K562 (cell line): Measurements from ENCODE around the gene IQCN. TPM values are rescaled to one million over a fixed set of nuclear protein-coding genes. Genes with fewer than 3 reads are reported as not detected.
A peak's percentile ranks its signal among the peaks of the same experiment; 100 is the strongest.

ENCODE experiments used
- ATAC-seq: fragments of 200-7000 bp; cut with Tn5 transposase; 3 replicates; pipeline ENCODE4 v1.9.1; 2020; ENCODE audit warnings: moderate library complexity
- BruUV-seq: library from RNA; stranded (reverse); fragments of 400-500 nt; replicated peaks from 2 replicates; lab custom pipeline; 2021; lab: Mats Ljungman, UMichigan
- CTCF ChIA-PET: fragments of 300-600 bp; formaldehyde crosslinking; extraction: SDS; loops from one replicate; lab custom pipeline; 2021; ENCODE audit warnings: low intra/inter-chr PET ratio; lab: Yijun Ruan, JAX
- POLR2A ChIA-PET: fragments of 300-600, 350-650 bp; sonication (Branson Sonifier 250); formaldehyde crosslinking; extraction: SDS; loops from one replicate; lab custom pipeline; 2021; ENCODE audit warnings: antibody characterized with exemption, inconsistent platforms; lab: Yijun Ruan, JAX
- DNase-seq, 4 experiments: peaks; one replicate each; pipeline versions ENCODE4 v3.0.0 to v3.0.0-alpha.2; 2011 to 2018; ENCODE audit warnings: low spot score in 3 of 4, mixed read lengths in 3 of 4; ENCODE audit errors: extremely low read depth in 1 of 4
- FAIRE-seq: peaks from 2 replicates; lab custom pipeline; 2011; peaks lifted over from hg19 to GRCh38; lab: Jason Lieb, UNC
- H2AFZ ChIP-seq: 2 replicates; pipeline ENCODE4 v1.6.0; 2011; ENCODE audit warnings: low read depth, low read length, control low read depth, inconsistent platforms
- H3K27ac ChIP-seq: fragments of 200-600 bp; 3 replicates; pipeline ENCODE4 v1.8.0; 2011; ENCODE audit warnings: low read depth, mild to moderate bottlenecking, control low read depth, inconsistent platforms, low read length, moderate library complexity, mixed read lengths; ENCODE audit errors: extremely low read depth
- H3K27me3 ChIP-seq, 2 experiments: fragments of 300-600 bp in 1 of 2; 2 replicates in 1 of 2; 3 replicates in 1 of 2; pipeline versions ENCODE4 v1.6.0 to v1.8.0; 2011; ENCODE audit warnings: inconsistent platforms in 2 of 2, low read length in 2 of 2, mild to moderate bottlenecking in 1 of 2, mixed read lengths in 1 of 2, moderate library complexity in 1 of 2; ENCODE audit not compliant: control insufficient read depth in 2 of 2, insufficient read depth in 2 of 2
- H3K36me3 ChIP-seq: fragments of 300-600 bp; 3 replicates; pipeline ENCODE4 v1.8.0; 2011; ENCODE audit warnings: mild to moderate bottlenecking, low read length, inconsistent platforms; ENCODE audit not compliant: control insufficient read depth, insufficient read depth
- H3K4me1 ChIP-seq, 2 experiments: fragments of 200-600 bp in 1 of 2; replicated peaks in 1 of 2; 2 replicates in 1 of 2; 3 replicates in 1 of 2; pipeline versions ENCODE4 v1.5.1 to v1.8.0; 2011; ENCODE audit warnings: inconsistent platforms in 2 of 2, low read length in 2 of 2, mild to moderate bottlenecking in 1 of 2, mixed read lengths in 1 of 2, moderate library complexity in 1 of 2; ENCODE audit not compliant: control insufficient read depth in 2 of 2, insufficient read depth in 2 of 2
- H3K4me2 ChIP-seq: 2 replicates; pipeline ENCODE4 v1.6.1; 2011; ENCODE audit warnings: low read length, control low read depth, inconsistent platforms, mixed read lengths; ENCODE audit not compliant: insufficient read depth
- H3K4me3 ChIP-seq: fragments of 200-600 bp; sonication (generic), shearing (Covaris generic); 2 replicates; pipeline ENCODE4 v1.5.1; 2016; ENCODE audit warnings: control low read depth, inconsistent platforms
- H3K79me2 ChIP-seq: fragments of 200-600 bp; 3 replicates; pipeline ENCODE4 v1.8.0; 2011; ENCODE audit warnings: low read length, inconsistent platforms; ENCODE audit not compliant: control insufficient read depth, insufficient read depth
- H3K9ac ChIP-seq, 2 experiments: 2 replicates each; pipeline versions ENCODE4 v1.6.0 to v1.6.1; 2011; ENCODE audit warnings: low read depth in 2 of 2, low read length in 2 of 2, control low read depth in 1 of 2, inconsistent platforms in 1 of 2, mild to moderate bottlenecking in 1 of 2, mixed read lengths in 1 of 2; ENCODE audit not compliant: insufficient read depth in 1 of 2
- H3K9me1 ChIP-seq: one replicate; pipeline ENCODE4 v1.6.0; 2011; ENCODE audit warnings: inconsistent platforms, mild to moderate bottlenecking, low read length, moderate library complexity; ENCODE audit not compliant: control insufficient read depth, insufficient read depth
- H3K9me3 ChIP-seq: replicated peaks from 2 replicates; pipeline ENCODE4 v1.5.1; 2011; ENCODE audit warnings: low read depth, low read length, inconsistent platforms; ENCODE audit not compliant: control insufficient read depth, insufficient read depth
- H4K20me1 ChIP-seq: replicated peaks from 2 replicates; pipeline ENCODE4 v1.6.1; 2011; ENCODE audit warnings: low read length, inconsistent platforms, mixed read lengths; ENCODE audit not compliant: control insufficient read depth, insufficient read depth
- NR2C1 ChIP-seq, 2 experiments: fragments of 450-650 bp; IDR thresholded peaks; 2 replicates each; pipeline ENCODE4 v1.6.1; 2017; ENCODE audit warnings: mild to moderate bottlenecking in 2 of 2, antibody characterized with exemption in 1 of 2, inconsistent platforms in 1 of 2, missing compliant biosample characterization in 1 of 2, missing genetic modification characterization in 1 of 2
- RBFOX2 ChIP-seq: fragments of 200-400 bp; formaldehyde crosslinking; IDR thresholded peaks from 2 replicates; pipeline ENCODE4 v1.6.1; 2017; ENCODE audit warnings: low read depth, mild to moderate bottlenecking, low read length, moderate library complexity
- ZBTB17 ChIP-seq: fragments of 450-650 bp; formaldehyde crosslinking; IDR thresholded peaks from 2 replicates; pipeline ENCODE4 v1.4.0; 2020; ENCODE audit warnings: mild to moderate bottlenecking
- WGBS: fragments of 100-300 bp; shearing (Covaris generic); methylation state at CpG from one replicate; pipeline ENCODE4 v1.1.6; 2016; ENCODE audit warnings: low coverage, mixed read lengths; ENCODE audit not compliant: insufficient coverage; ENCODE audit errors: missing lambda C conversion rate; 5-methylcytosine and 5-hydroxymethylcytosine counted together
- in situ Hi-C: fragments of 300-500 bp; cut with MboI; formaldehyde crosslinking; loops from 4 replicates; pipeline ENCODE4 v1.15.0; 2018; ENCODE audit warnings: inconsistent platforms, mixed read lengths
- intact Hi-C: fragments of 100-400 bp; cut with micrococcal nuclease; formaldehyde crosslinking; loops from 2 replicates; pipeline ENCODE4 v1.14.2; 2022
- polyA plus RNA-seq, 8 experiments: library from polyadenylated mRNA; depleted of rRNA in 4 of 8; stranded (reverse) in 5 of 8; unstranded in 3 of 8; fragments of >200 nt; fragmentation: Nextera tagmentation in 2 of 8; fragmentation: Illumina TruSeq in 1 of 8; extraction: Ambion mirVana in 2 of 8; extraction: Trizol in 1 of 8; gene quantifications; 2 replicates each; pipeline versions ENCODE4 v1.2.1 to v1.2.3, GENCODE V29; 2011 to 2014; ENCODE audit warnings: inconsistent platforms in 1 of 8, missing spikeins in 1 of 8
- total RNA-seq, 7 experiments: library from RNA; depleted of rRNA in 6 of 7; stranded (reverse); fragments of >200 nt in 6 of 7; fragmentation: Illumina TruSeq in 2 of 7; extraction: Trizol in 2 of 7; gene quantifications; 2 replicates each; pipeline versions ENCODE4 v1.2.1 to v1.2.3, GENCODE V29; 2011 to 2021; ENCODE audit warnings: low replicate concordance in 1 of 7
- TF ChIP-seq, protein P1 (sequence below), 2 experiments: IDR thresholded peaks; 2 replicates each; pipeline ENCODE4 v1.6.1; 2011; ENCODE audit warnings: borderline replicate concordance in 1 of 2, control low read depth in 1 of 2, low read depth in 1 of 2, low read length in 1 of 2, mild to moderate bottlenecking in 1 of 2, mixed read lengths in 1 of 2, moderate library complexity in 1 of 2; ENCODE audit not compliant: insufficient read depth in 1 of 2, insufficient read length in 1 of 2, poor library complexity in 1 of 2, severe bottlenecking in 1 of 2; ENCODE audit errors: extremely low read depth in 1 of 2

Gene IQCN
- total and polyA plus RNA-seq, 9 of the 15 experiments (the other 6 are each of a cell fraction or from before 2014, with no cell fraction given), result 0.01 to 0.07 (median 0.04) TPM; not detected in 3

DNA sequence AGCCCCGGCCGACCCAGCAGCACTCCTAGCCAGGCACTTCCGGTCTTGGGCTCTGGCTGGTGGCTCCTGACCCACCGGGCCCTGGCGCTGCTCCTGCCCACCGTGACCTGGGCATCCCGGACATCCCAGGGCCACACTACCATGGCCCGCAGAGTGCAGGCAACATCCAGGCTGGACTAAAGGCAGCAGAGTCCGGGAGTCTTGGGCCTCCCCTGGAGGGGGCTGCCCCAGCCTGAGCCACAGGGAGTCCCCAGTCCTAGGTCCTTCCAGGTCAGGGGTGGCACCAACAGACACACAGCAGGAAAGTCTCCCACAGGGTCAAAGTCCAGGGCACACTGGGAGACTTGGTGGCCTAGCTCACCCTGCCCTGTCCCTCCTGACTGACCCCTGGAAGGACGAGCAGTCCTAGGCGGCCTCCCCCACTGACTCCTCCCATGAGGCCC is 37.9 kb upstream of the IQCN start:
- intact Hi-C loops, result no loop called here
- Histone ChIP-seq H3K4me2 (no peak overlapping the region), H2AFZ (no peak overlapping the region), H3K4me1 (peaks cover 0 to 61% of the 10 kb centered on the region in 2 experiments; a peak in 3 of 5 replicates), H3K9me3 (no peaks in the 10 kb centered on the region), H3K27ac (no peak overlapping the region), H4K20me1 (no peaks in the 10 kb centered on the region), H3K36me3 (peaks cover 97% of the 10 kb centered on the region), H3K4me3 (no peak overlapping the region), H3K9me1 (no peaks in the 10 kb centered on the region), H3K79me2 (peaks cover 37% of the 10 kb centered on the region), H3K27me3 (no peaks in the 10 kb centered on the region), H3K9ac (peak overlapping the region in 1 of 2 experiments; percentile 46; a peak in 2 of 4 replicates)
- FAIRE-seq (no peak), DNase-seq (peak in 1 of 4 experiments; percentile 14), ATAC-seq (no peak)
- CTCF ChIA-PET, result no interaction called here
- POLR2A ChIA-PET, result interaction anchor here (0.9 kb wide), 1 partner anchor 33 kb away, joined by 3 read pairs; no protein-coding TSS in a partner anchor
- 90% methylated on average over 11 of the region's 11 CpGs for WGBS
- BruUV-seq, result no TSS peak
- no peak for TF ChIP-seq ZBTB17 (CRISPR knock-in tag)
- peak; percentile 49; the same call in 1 of the 2 replicates for TF ChIP-seq RBFOX2
- TF ChIP-seq NR2C1 (IDR thresholded peaks at IDR 0.05), result no peak
- no peak for TF ChIP-seq NR2C1 (tag; IDR thresholded peaks at IDR 0.05)
- in situ Hi-C loops, result no loop called here

DNA sequence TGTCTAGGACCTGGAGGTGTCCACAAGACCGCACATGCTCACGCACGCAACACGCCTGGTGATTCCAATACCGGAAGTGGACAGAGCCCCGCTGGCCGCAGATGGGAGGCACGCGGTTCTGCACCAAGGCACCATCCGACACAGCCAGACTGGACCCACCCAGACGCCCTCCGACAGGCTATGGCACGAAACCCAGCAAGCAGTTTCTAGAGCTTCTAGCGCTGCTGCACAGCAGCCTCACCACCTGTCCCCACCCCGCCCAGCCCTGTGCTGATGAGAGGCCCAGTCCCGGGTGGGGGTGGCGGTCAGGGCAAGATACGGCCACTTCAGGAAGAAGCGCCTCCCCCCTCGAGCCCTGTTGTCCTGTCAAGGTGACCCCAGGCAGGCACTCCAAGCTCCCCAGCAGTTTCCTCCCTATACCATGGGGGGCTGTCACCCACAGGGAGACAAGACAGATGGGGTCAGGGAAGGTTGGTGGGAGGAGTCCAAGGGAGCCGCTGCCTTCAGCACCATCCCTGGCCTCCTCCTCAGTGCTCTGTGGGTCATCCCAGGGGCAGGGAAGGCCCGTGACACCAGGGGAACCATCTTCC is 37.3 kb upstream of the IQCN start:
- ATAC-seq (no peak), DNase-seq (peak in 1 of 4 experiments; percentile 20)
- Histone ChIP-seq H3K9ac (peak overlapping the region in 1 of 2 experiments; percentile 46; a peak in 2 of 4 replicates), H3K27ac (no peak overlapping the region), H3K9me3 (no peaks in the 10 kb centered on the region)
- POLR2A ChIA-PET, result interaction anchor here (0.9 kb wide), 1 partner anchor 32 kb away, joined by 3 read pairs; no protein-coding TSS in a partner anchor
- TF ChIP-seq, protein P1, sequence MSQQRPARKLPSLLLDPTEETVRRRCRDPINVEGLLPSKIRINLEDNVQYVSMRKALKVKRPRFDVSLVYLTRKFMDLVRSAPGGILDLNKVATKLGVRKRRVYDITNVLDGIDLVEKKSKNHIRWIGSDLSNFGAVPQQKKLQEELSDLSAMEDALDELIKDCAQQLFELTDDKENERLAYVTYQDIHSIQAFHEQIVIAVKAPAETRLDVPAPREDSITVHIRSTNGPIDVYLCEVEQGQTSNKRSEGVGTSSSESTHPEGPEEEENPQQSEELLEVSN (IDR thresholded peaks at IDR 0.05; ENCODE audit: borderline replicate concordance in 1 of 2, extremely low read depth in 1 of 2, insufficient read depth in 1 of 2, insufficient read length in 1 of 2, low read depth in 1 of 2, low read length in 1 of 2, poor library complexity in 1 of 2, severe bottlenecking in 1 of 2), result no peak
- 0 out of 2 replicates have a peak, but pooled peaks have one; percentile 19 for TF ChIP-seq RBFOX2
- TF ChIP-seq, all 486 proteins: peak for 1
- Histone ChIP-seq H3K4me3 (no peak overlapping the region), H3K36me3 (peaks cover 99% of the 10 kb centered on the region), H2AFZ (no peak overlapping the region), H3K9me1 (no peaks in the 10 kb centered on the region), H3K4me2 (no peak overlapping the region), H4K20me1 (no peaks in the 10 kb centered on the region), H3K27me3 (no peaks in the 10 kb centered on the region), H3K79me2 (peaks cover 32% of the 10 kb centered on the region), H3K4me1 (peaks cover 0 to 58% of the 10 kb centered on the region in 2 experiments; a peak in 3 of 5 replicates)
- no peak for FAIRE-seq
- in situ Hi-C loops (no loop called here), intact Hi-C loops (no loop called here)
- WGBS, result 92% methylated on average over 18 of the region's 22 CpGs
- BruUV-seq, result no TSS peak
- CTCF ChIA-PET, result no interaction called here
